Measurements from ENCODE around the gene AMZ2. TPM values are rescaled to one million over a fixed set of nuclear protein-coding genes. Genes with fewer than 3 reads are reported as not detected.

Gene AMZ2
- polyA plus RNA-seq, 1 donor = 45.9 TPM

- no peak for DNase-seq
- no peak overlapping the region for H3K4me3 ChIP-seq (ENCODE audit: low read length)
- H3K27ac ChIP-seq (ENCODE audit: low read length) = no peak overlapping the region
- peaks cover 29% of the 10 kb centered on the region for H3K27me3 ChIP-seq (ENCODE audit: control insufficient read depth, insufficient read depth, low read length)
- H3K36me3 ChIP-seq (ENCODE audit: control insufficient read depth, insufficient read depth, low read length) = no peaks in the 10 kb centered on the region
- H3K4me1 ChIP-seq (ENCODE audit: control insufficient read depth, insufficient read depth, low read length) = no peaks in the 10 kb centered on the region
- H3K9me3 ChIP-seq (ENCODE audit: control insufficient read depth, low read depth, low read length) = no peaks in the 10 kb centered on the region
These were observed 50.8 kb downstream of the AMZ2 start for GRCh38 chr17:68298601-68299000.

GRCh38 chr17:68299817-68300216, 52.0 kb downstream of the AMZ2 start:
- no peak overlapping the region for H3K4me3 ChIP-seq (ENCODE audit: low read length)
- no peak overlapping the region for H3K27ac ChIP-seq (ENCODE audit: low read length)
- no CpG with 5 or more reads among the region's 3 CpGs for WGBS (ENCODE audit: insufficient coverage, low lambda C conversion rate)
- H3K4me1 ChIP-seq (ENCODE audit: control insufficient read depth, insufficient read depth, low read length) = no peaks in the 10 kb centered on the region
- H3K27me3 ChIP-seq (ENCODE audit: control insufficient read depth, insufficient read depth, low read length) = peaks cover 17% of the 10 kb centered on the region
- H3K36me3 ChIP-seq (ENCODE audit: control insufficient read depth, insufficient read depth, low read length) = no peaks in the 10 kb centered on the region
- no peak for DNase-seq
- H3K9me3 ChIP-seq (ENCODE audit: control insufficient read depth, low read depth, low read length) = no peaks in the 10 kb centered on the region

- WGBS (ENCODE audit: insufficient coverage, low lambda C conversion rate) = 79% methylated on average over 3 of the region's 9 CpGs
- no peak overlapping the region for H3K4me3 ChIP-seq (ENCODE audit: low read length)
- no peak overlapping the region for H3K27ac ChIP-seq (ENCODE audit: low read length)
- peaks cover 14% of the 10 kb centered on the region for H3K27me3 ChIP-seq (ENCODE audit: control insufficient read depth, insufficient read depth, low read length)
- H3K9me3 ChIP-seq (ENCODE audit: control insufficient read depth, low read depth, low read length) = no peaks in the 10 kb centered on the region
- DNase-seq = no peak
- H3K36me3 ChIP-seq (ENCODE audit: control insufficient read depth, insufficient read depth, low read length) = no peaks in the 10 kb centered on the region
- H3K4me1 ChIP-seq (ENCODE audit: control insufficient read depth, insufficient read depth, low read length) = no peaks in the 10 kb centered on the region
These were observed 53.7 kb downstream of the AMZ2 start for GRCh38 chr17:68301438-68301959.

- no peak for DNase-seq
- no peaks in the 10 kb centered on the region for H3K36me3 ChIP-seq (ENCODE audit: control insufficient read depth, insufficient read depth, low read length)
- no peak overlapping the region for H3K27ac ChIP-seq (ENCODE audit: low read length)
- H3K4me1 ChIP-seq (ENCODE audit: control insufficient read depth, insufficient read depth, low read length) = no peaks in the 10 kb centered on the region
- H3K27me3 ChIP-seq (ENCODE audit: control insufficient read depth, insufficient read depth, low read length) = peaks cover 7% of the 10 kb centered on the region
- no peak overlapping the region for H3K4me3 ChIP-seq (ENCODE audit: low read length)
- no CpG with 5 or more reads among the region's 10 CpGs for WGBS (ENCODE audit: insufficient coverage, low lambda C conversion rate)
- no peaks in the 10 kb centered on the region for H3K9me3 ChIP-seq (ENCODE audit: control insufficient read depth, low read depth, low read length)
These were observed 54.3 kb downstream of the AMZ2 start for GRCh38 chr17:68302066-68302564.

- DNase-seq = no peak
- Histone ChIP-seq H3K27me3 (ENCODE audit: control insufficient read depth, insufficient read depth, low read length) (peaks cover 6% of the 10 kb centered on the region), H3K27ac (ENCODE audit: low read length) (no peak overlapping the region)
These were observed 54.8 kb downstream of the AMZ2 start for GRCh38 chr17:68302666-68303065.

GRCh38 chr17:68304706-68305105, 56.9 kb downstream of the AMZ2 start:
- DNase-seq = no peak
- no peak overlapping the region for H3K27ac ChIP-seq (ENCODE audit: low read length)
- no peak overlapping the region for H3K4me3 ChIP-seq (ENCODE audit: low read length)
- WGBS (ENCODE audit: insufficient coverage, low lambda C conversion rate) = no CpG with 5 or more reads among the region's 6 CpGs
- no peaks in the 10 kb centered on the region for H3K36me3 ChIP-seq (ENCODE audit: control insufficient read depth, insufficient read depth, low read length)
- peaks cover 6% of the 10 kb centered on the region for H3K27me3 ChIP-seq (ENCODE audit: control insufficient read depth, insufficient read depth, low read length)
- no peaks in the 10 kb centered on the region for H3K9me3 ChIP-seq (ENCODE audit: control insufficient read depth, low read depth, low read length)
- no peaks in the 10 kb centered on the region for H3K4me1 ChIP-seq (ENCODE audit: control insufficient read depth, insufficient read depth, low read length)

More at GRCh38 chr17:68302666-68303065, 54.8 kb downstream of the AMZ2 start:
- no peaks in the 10 kb centered on the region for H3K9me3 ChIP-seq (ENCODE audit: control insufficient read depth, low read depth, low read length)
- no peaks in the 10 kb centered on the region for H3K36me3 ChIP-seq (ENCODE audit: control insufficient read depth, insufficient read depth, low read length)
- H3K4me1 ChIP-seq (ENCODE audit: control insufficient read depth, insufficient read depth, low read length) = no peaks in the 10 kb centered on the region
- H3K4me3 ChIP-seq (ENCODE audit: low read length) = no peak overlapping the region
- WGBS (ENCODE audit: insufficient coverage, low lambda C conversion rate) = no CpG with 5 or more reads among the region's 4 CpGs

- Histone ChIP-seq H3K9me3 (ENCODE audit: control insufficient read depth, low read depth, low read length) (no peaks in the 10 kb centered on the region), H3K36me3 (ENCODE audit: control insufficient read depth, insufficient read depth, low read length) (no peaks in the 10 kb centered on the region), H3K27me3 (ENCODE audit: control insufficient read depth, insufficient read depth, low read length) (peaks cover 3% of the 10 kb centered on the region), H3K27ac (ENCODE audit: low read length) (no peak overlapping the region), H3K4me1 (ENCODE audit: control insufficient read depth, insufficient read depth, low read length) (no peaks in the 10 kb centered on the region), H3K4me3 (ENCODE audit: low read length) (no peak overlapping the region)
- WGBS (ENCODE audit: insufficient coverage, low lambda C conversion rate) = 60% methylated on average over 1 of the region's 4 CpGs
- DNase-seq = no peak
These were observed 57.3 kb downstream of the AMZ2 start for GRCh38 chr17:68305142-68305541.

Other genes with a start within 250 kb of the AMZ2 start
- 57.2 TPM for gene KPNA2, start 212.3 kb upstream of the AMZ2 start, polyA plus RNA-seq
- gene SLC16A6, start 43.1 kb downstream of the AMZ2 start, polyA plus RNA-seq = 0.27 TPM
- 1.3 TPM for gene ARSG, start 43.5 kb downstream of the AMZ2 start, polyA plus RNA-seq
- 17.4 TPM for gene WIPI1, start 209.5 kb downstream of the AMZ2 start, polyA plus RNA-seq